SK-N-SH treated with all-trans-retinoic acid at 6 μM for 48 hours (cell line): ENCODE measurements around the gene ZBTB24.

ENCODE experiments used
- ATAC-seq: fragments of 200-7000 bp; cut with Tn5 transposase; 3 replicates; pipeline ENCODE4 v1.9.1; 2020; ENCODE audit warnings: mild to moderate bottlenecking, moderate library complexity
- ARNTL ChIP-seq: fragments of 450-650 bp; formaldehyde crosslinking; IDR thresholded peaks from 2 replicates; pipeline ENCODE4 v1.5.0; 2020; ENCODE audit warnings: low read depth, mild to moderate bottlenecking, moderate library complexity, borderline replicate concordance
- BACH2 ChIP-seq: fragments of 250-450 bp; sonication (Bioruptor Pico); IDR thresholded peaks from 2 replicates; pipeline ENCODE4 v1.9.0; 2021; ENCODE audit warnings: mild to moderate bottlenecking, borderline replicate concordance
- CSDC2 ChIP-seq: fragments of 250-450 bp; sonication (Bioruptor Pico); IDR thresholded peaks from 2 replicates; pipeline ENCODE4 v1.5.0; 2020; ENCODE audit warnings: mild to moderate bottlenecking, moderate library complexity
- ESRRG ChIP-seq: fragments of 250-450 bp; sonication (Bioruptor Pico); IDR thresholded peaks from 2 replicates; pipeline ENCODE4 v1.6.1; 2021; ENCODE audit warnings: mild to moderate bottlenecking
- GLIS3 ChIP-seq: fragments of 250-450 bp; sonication (Bioruptor Pico); IDR thresholded peaks from 2 replicates; pipeline ENCODE4 v1.5.0; 2020; ENCODE audit warnings: mild to moderate bottlenecking, moderate library complexity
- ISL1 ChIP-seq: fragments of 250-450 bp; sonication (Bioruptor Pico); IDR thresholded peaks from 2 replicates; pipeline ENCODE4 v2.1.2; 2022; ENCODE audit warnings: mild to moderate bottlenecking, moderate library complexity
- OSR1 ChIP-seq: fragments of 250-450 bp; sonication (Bioruptor Pico); IDR thresholded peaks from 2 replicates; pipeline ENCODE4 v1.8.0; 2022; ENCODE audit warnings: moderate library complexity, mild to moderate bottlenecking, inconsistent platforms
- PPARA ChIP-seq: fragments of 250-450 bp; sonication (Bioruptor Pico); IDR thresholded peaks from 2 replicates; pipeline ENCODE4 v1.5.0; 2020; ENCODE audit warnings: mild to moderate bottlenecking, borderline replicate concordance
- RARB ChIP-seq: fragments of 250-450 bp; sonication (Bioruptor Pico); IDR thresholded peaks from 2 replicates; pipeline ENCODE4 v1.8.0; 2021; ENCODE audit warnings: mild to moderate bottlenecking, moderate library complexity
- SNAI2 ChIP-seq: fragments of 250-450 bp; sonication (Bioruptor Pico); IDR thresholded peaks from 2 replicates; pipeline ENCODE4 v1.5.0; 2020; ENCODE audit warnings: mild to moderate bottlenecking, moderate library complexity
- TCF4 ChIP-seq: fragments of 250-450 bp; sonication (Bioruptor Pico); IDR thresholded peaks from 2 replicates; pipeline ENCODE4 v1.8.0; 2021; ENCODE audit warnings: mild to moderate bottlenecking, moderate library complexity, borderline replicate concordance
- TOX ChIP-seq: fragments of 250-450 bp; sonication (Bioruptor Pico); IDR thresholded peaks from 2 replicates; pipeline ENCODE4 v1.8.0; 2021; ENCODE audit warnings: mild to moderate bottlenecking, moderate library complexity, borderline replicate concordance
- ZFP3 ChIP-seq: fragments of 250-450 bp; sonication (Bioruptor Pico); IDR thresholded peaks from 2 replicates; pipeline ENCODE4 v1.5.0; 2020; ENCODE audit warnings: mild to moderate bottlenecking, moderate library complexity
- ZFP30 ChIP-seq: fragments of 450-650 bp; formaldehyde crosslinking; IDR thresholded peaks from 2 replicates; pipeline ENCODE4 v1.5.0; 2022; ENCODE audit warnings: mild to moderate bottlenecking, moderate library complexity
- ZNF565 ChIP-seq: fragments of 450-650 bp; formaldehyde crosslinking; conservative IDR thresholded peaks from 2 replicates; pipeline ENCODE4 v1.5.0; 2020; ENCODE audit warnings: low read depth, mild to moderate bottlenecking, moderate library complexity
- ZNF70 ChIP-seq: fragments of 450-650 bp; formaldehyde crosslinking; IDR thresholded peaks from 2 replicates; pipeline ENCODE4 v1.5.0; 2020; ENCODE audit warnings: mild to moderate bottlenecking, moderate library complexity
- ZNF8 ChIP-seq: fragments of 450-650 bp; formaldehyde crosslinking; IDR thresholded peaks from 2 replicates; pipeline ENCODE4 v1.5.0; 2020; ENCODE audit warnings: mild to moderate bottlenecking, moderate library complexity
- TF ChIP-seq, protein P1 (sequence below): fragments of 250-450 bp; sonication (Bioruptor Pico); IDR thresholded peaks from 2 replicates; pipeline ENCODE4 v1.8.0; 2020; ENCODE audit warnings: mild to moderate bottlenecking, moderate library complexity, borderline replicate concordance
- TF ChIP-seq, protein P2 (sequence below): fragments of 250-450 bp; sonication (Bioruptor Pico); IDR thresholded peaks from 2 replicates; pipeline ENCODE4 v1.8.0; 2021; ENCODE audit warnings: low read depth, mild to moderate bottlenecking, moderate library complexity, borderline replicate concordance
- TF ChIP-seq, protein P3 (sequence below): fragments of 250-450 bp; sonication (Bioruptor Pico); IDR thresholded peaks from 2 replicates; pipeline ENCODE4 v1.5.1; 2020; ENCODE audit warnings: low read depth, mild to moderate bottlenecking, moderate library complexity
- TF ChIP-seq, protein P4 (sequence below): fragments of 250-450 bp; sonication (Bioruptor Pico); IDR thresholded peaks from 2 replicates; pipeline ENCODE4 v1.5.0; 2020; ENCODE audit warnings: mild to moderate bottlenecking, moderate library complexity

The ZBTB24 gene

DNA sequence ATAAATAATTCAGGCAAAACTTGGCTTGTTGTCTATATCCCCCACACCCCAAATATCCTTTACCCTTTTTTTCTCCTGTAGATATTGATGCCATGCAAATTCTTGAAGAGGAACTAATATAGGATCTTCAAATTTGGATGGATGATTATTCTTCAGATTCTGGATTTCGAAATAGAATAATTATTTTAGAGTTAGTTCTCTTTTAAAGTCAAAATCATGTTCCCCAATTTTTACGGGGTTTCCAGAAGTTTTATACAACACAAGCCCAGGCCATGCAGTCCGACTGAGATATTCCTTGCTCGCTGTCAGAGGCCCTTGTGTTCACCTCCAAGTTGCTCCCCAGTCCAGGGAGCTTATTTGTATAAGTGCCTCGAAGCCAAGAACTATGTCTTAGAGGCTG is 47.0 kb downstream of the ZBTB24 start:
- ATAC-seq, result no peak
- no peak for TF ChIP-seq RARB (CRISPR knock-in tag)
- no peak for TF ChIP-seq ZFP3 (CRISPR knock-in tag)
- TF ChIP-seq BACH2, result no peak
- TF ChIP-seq SNAI2, result no peak
- TF ChIP-seq, protein P1, sequence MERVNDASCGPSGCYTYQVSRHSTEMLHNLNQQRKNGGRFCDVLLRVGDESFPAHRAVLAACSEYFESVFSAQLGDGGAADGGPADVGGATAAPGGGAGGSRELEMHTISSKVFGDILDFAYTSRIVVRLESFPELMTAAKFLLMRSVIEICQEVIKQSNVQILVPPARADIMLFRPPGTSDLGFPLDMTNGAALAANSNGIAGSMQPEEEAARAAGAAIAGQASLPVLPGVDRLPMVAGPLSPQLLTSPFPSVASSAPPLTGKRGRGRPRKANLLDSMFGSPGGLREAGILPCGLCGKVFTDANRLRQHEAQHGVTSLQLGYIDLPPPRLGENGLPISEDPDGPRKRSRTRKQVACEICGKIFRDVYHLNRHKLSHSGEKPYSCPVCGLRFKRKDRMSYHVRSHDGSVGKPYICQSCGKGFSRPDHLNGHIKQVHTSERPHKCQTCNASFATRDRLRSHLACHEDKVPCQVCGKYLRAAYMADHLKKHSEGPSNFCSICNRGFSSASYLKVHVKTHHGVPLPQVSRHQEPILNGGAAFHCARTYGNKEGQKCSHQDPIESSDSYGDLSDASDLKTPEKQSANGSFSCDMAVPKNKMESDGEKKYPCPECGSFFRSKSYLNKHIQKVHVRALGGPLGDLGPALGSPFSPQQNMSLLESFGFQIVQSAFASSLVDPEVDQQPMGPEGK (CRISPR knock-in tag), result no peak
- TF ChIP-seq, protein P2, sequence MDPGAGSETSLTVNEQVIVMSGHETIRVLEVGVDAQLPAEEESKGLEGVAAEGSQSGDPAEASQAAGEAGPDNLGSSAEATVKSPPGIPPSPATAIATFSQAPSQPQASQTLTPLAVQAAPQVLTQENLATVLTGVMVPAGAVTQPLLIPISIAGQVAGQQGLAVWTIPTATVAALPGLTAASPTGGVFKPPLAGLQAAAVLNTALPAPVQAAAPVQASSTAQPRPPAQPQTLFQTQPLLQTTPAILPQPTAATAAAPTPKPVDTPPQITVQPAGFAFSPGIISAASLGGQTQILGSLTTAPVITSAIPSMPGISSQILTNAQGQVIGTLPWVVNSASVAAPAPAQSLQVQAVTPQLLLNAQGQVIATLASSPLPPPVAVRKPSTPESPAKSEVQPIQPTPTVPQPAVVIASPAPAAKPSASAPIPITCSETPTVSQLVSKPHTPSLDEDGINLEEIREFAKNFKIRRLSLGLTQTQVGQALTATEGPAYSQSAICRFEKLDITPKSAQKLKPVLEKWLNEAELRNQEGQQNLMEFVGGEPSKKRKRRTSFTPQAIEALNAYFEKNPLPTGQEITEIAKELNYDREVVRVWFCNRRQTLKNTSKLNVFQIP (CRISPR knock-in tag), result no peak
- TF ChIP-seq ZNF70 (CRISPR knock-in tag), result no peak
- TF ChIP-seq, protein P3, sequence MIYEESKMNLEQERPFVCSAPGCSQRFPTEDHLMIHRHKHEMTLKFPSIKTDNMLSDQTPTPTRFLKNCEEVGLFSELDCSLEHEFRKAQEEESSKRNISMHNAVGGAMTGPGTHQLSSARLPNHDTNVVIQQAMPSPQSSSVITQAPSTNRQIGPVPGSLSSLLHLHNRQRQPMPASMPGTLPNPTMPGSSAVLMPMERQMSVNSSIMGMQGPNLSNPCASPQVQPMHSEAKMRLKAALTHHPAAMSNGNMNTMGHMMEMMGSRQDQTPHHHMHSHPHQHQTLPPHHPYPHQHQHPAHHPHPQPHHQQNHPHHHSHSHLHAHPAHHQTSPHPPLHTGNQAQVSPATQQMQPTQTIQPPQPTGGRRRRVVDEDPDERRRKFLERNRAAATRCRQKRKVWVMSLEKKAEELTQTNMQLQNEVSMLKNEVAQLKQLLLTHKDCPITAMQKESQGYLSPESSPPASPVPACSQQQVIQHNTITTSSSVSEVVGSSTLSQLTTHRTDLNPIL (CRISPR knock-in tag), result no peak
- no peak for TF ChIP-seq ZNF565 (CRISPR knock-in tag)
- TF ChIP-seq ISL1 (CRISPR knock-in tag), result no peak
- no peak for TF ChIP-seq TOX (CRISPR knock-in tag)

DNA sequence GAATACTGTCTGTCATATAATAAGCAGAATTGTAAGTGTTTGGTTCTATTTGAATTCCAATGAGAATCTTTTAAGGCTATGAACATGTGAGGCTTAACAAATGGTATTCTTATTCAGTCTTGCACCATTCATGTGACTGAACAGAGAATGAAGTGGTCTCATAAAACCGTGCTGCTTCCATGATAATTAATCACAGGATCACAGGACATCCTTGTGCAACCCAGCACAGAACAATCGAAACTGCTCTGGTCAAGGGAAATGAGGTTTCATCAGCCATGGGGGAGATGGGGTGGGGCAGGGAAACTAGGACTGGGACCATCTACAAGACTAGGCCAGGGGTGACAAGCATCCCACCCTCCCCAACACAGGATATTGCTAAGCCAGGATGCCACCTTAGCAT is 48.6 kb downstream of the ZBTB24 start:
- ATAC-seq, result no peak
- TF ChIP-seq ARNTL (CRISPR knock-in tag) (no peak), OSR1 (CRISPR knock-in tag) (no peak), BACH2 (no peak), RARB (CRISPR knock-in tag) (no peak), ISL1 (CRISPR knock-in tag) (no peak), ZFP30 (no peak), ESRRG (CRISPR knock-in tag) (no peak), TOX (CRISPR knock-in tag) (no peak), CSDC2 (no peak), PPARA (CRISPR knock-in tag) (no peak), ZNF8 (no peak)
- TF ChIP-seq, protein P2 (CRISPR knock-in tag), result no peak
- TF ChIP-seq, protein P4, sequence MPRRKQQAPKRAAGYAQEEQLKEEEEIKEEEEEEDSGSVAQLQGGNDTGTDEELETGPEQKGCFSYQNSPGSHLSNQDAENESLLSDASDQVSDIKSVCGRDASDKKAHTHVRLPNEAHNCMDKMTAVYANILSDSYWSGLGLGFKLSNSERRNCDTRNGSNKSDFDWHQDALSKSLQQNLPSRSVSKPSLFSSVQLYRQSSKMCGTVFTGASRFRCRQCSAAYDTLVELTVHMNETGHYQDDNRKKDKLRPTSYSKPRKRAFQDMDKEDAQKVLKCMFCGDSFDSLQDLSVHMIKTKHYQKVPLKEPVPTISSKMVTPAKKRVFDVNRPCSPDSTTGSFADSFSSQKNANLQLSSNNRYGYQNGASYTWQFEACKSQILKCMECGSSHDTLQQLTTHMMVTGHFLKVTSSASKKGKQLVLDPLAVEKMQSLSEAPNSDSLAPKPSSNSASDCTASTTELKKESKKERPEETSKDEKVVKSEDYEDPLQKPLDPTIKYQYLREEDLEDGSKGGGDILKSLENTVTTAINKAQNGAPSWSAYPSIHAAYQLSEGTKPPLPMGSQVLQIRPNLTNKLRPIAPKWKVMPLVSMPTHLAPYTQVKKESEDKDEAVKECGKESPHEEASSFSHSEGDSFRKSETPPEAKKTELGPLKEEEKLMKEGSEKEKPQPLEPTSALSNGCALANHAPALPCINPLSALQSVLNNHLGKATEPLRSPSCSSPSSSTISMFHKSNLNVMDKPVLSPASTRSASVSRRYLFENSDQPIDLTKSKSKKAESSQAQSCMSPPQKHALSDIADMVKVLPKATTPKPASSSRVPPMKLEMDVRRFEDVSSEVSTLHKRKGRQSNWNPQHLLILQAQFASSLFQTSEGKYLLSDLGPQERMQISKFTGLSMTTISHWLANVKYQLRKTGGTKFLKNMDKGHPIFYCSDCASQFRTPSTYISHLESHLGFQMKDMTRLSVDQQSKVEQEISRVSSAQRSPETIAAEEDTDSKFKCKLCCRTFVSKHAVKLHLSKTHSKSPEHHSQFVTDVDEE, result no peak

DNA sequence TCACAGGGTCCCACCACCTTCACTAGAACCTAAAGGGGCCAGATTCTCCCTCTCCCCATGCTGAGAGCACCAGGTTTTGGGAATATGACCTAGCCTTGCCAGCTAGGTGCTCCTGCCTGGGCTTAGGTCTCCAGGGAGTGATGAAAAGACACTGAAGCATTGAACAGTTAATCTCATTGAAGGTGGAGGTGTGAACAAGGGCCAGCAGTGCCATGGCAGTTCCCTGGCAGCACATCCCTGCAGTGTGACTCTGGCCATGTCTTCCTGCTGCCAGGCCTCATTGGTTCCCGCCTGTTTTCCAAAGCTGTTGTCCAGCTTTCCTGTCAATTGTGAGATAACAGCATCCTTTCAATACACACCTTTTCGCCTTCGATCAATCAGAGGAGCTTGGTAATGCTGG is 53.5 kb downstream of the ZBTB24 start:
- ATAC-seq, result no peak
- TF ChIP-seq, protein P3 (CRISPR knock-in tag), result no peak
- TF ChIP-seq, protein P4, result no peak
- TF ChIP-seq GLIS3 (CRISPR knock-in tag), result no peak
- no peak for TF ChIP-seq RARB (CRISPR knock-in tag)
- TF ChIP-seq ISL1 (CRISPR knock-in tag), result no peak
- TF ChIP-seq OSR1 (CRISPR knock-in tag), result no peak
- no peak for TF ChIP-seq ZNF70 (CRISPR knock-in tag)
- TF ChIP-seq ESRRG (CRISPR knock-in tag), result no peak
- TF ChIP-seq, protein P2 (CRISPR knock-in tag), result no peak
- TF ChIP-seq TCF4 (CRISPR knock-in tag), result no peak
- TF ChIP-seq SNAI2, result no peak
- TF ChIP-seq BACH2, result no peak
